HG03045 (cell line): Measurements from ENCODE around the gene ARID1B.
A peak's percentile ranks its signal among the peaks of the same experiment; 100 is the strongest.

Experiments
- ATAC-seq: cut with Tn5 transposase; IDR thresholded peaks from one replicate; pipeline ENCODE4 v1.9.1; 2021; ENCODE audit warnings: mild to moderate bottlenecking, moderate library complexity; ENCODE audit not compliant: unreplicated experiment

The ARID1B gene

GRCh38 chr6:156849806-156850205 is 72.6 kb downstream of the ARID1B start:
- ATAC-seq = no peak

GRCh38 chr6:156850353-156850752 is 73.2 kb downstream of the ARID1B start:
- ATAC-seq = no peak

- no peak for ATAC-seq
These were observed 74.3 kb downstream of the ARID1B start for GRCh38 chr6:156851454-156851921.

- ATAC-seq = peak; percentile 59
These were observed 75.1 kb downstream of the ARID1B start for GRCh38 chr6:156852147-156852857.

- no peak for ATAC-seq
These were observed 75.7 kb downstream of the ARID1B start for GRCh38 chr6:156852858-156853216.

- no peak for ATAC-seq
These were observed 76.6 kb downstream of the ARID1B start for GRCh38 chr6:156853733-156854132.

- ATAC-seq = no peak
These were observed 77.4 kb downstream of the ARID1B start for GRCh38 chr6:156854466-156855161.

- peak; percentile 61 for ATAC-seq
These were observed 80.4 kb downstream of the ARID1B start for GRCh38 chr6:156857573-156857972.

- ATAC-seq = no peak
These were observed 82.5 kb downstream of the ARID1B start for GRCh38 chr6:156859686-156860085.

GRCh38 chr6:156862711-156863110 is 85.5 kb downstream of the ARID1B start:
- no peak for ATAC-seq

GRCh38 chr6:156863504-156863903 is 86.3 kb downstream of the ARID1B start:
- ATAC-seq = no peak

GRCh38 chr6:156864557-156864956 is 87.4 kb downstream of the ARID1B start:
- no peak for ATAC-seq

GRCh38 chr6:156865019-156865629 is 87.9 kb downstream of the ARID1B start:
- no peak for ATAC-seq

GRCh38 chr6:156866220-156867015 is 89.2 kb downstream of the ARID1B start:
- peak; percentile 39 for ATAC-seq

- no peak for ATAC-seq
These were observed 89.9 kb downstream of the ARID1B start for GRCh38 chr6:156867121-156867520.

GRCh38 chr6:156868385-156868784 is 91.2 kb downstream of the ARID1B start:
- no peak for ATAC-seq

GRCh38 chr6:156869980-156870398 is 92.8 kb downstream of the ARID1B start:
- ATAC-seq = no peak

- ATAC-seq = no peak
These were observed 93.9 kb downstream of the ARID1B start for GRCh38 chr6:156870924-156871539.

- ATAC-seq = no peak
These were observed 95.7 kb downstream of the ARID1B start for GRCh38 chr6:156872903-156873302.

GRCh38 chr6:156873654-156874380 is 96.6 kb downstream of the ARID1B start:
- ATAC-seq = no peak
